Uterus (tissue), 2 donors: ENCODE measurements around the gene MISP.

ENCODE experiments used
- CTCF ChIP-seq, 4 experiments: fragments of 200-600 bp in 2 of 4; fragments of 450-650 bp in 2 of 4; sonication (generic) in 2 of 4; IDR thresholded peaks; one replicate each; pipeline ENCODE4 v1.5.1; 2016 to 2019; ENCODE audit warnings: antibody characterized with exemption in 4 of 4, mild to moderate bottlenecking in 2 of 4, moderate library complexity in 1 of 4
- POLR2A ChIP-seq, 2 donors: fragments of 450-650 bp; IDR thresholded peaks; one replicate each; pipeline ENCODE4 v1.6.1; 2016; ENCODE audit warnings: antibody characterized with exemption in 2 of 2, mild to moderate bottlenecking in 1 of 2, moderate library complexity in 1 of 2

DNA sequence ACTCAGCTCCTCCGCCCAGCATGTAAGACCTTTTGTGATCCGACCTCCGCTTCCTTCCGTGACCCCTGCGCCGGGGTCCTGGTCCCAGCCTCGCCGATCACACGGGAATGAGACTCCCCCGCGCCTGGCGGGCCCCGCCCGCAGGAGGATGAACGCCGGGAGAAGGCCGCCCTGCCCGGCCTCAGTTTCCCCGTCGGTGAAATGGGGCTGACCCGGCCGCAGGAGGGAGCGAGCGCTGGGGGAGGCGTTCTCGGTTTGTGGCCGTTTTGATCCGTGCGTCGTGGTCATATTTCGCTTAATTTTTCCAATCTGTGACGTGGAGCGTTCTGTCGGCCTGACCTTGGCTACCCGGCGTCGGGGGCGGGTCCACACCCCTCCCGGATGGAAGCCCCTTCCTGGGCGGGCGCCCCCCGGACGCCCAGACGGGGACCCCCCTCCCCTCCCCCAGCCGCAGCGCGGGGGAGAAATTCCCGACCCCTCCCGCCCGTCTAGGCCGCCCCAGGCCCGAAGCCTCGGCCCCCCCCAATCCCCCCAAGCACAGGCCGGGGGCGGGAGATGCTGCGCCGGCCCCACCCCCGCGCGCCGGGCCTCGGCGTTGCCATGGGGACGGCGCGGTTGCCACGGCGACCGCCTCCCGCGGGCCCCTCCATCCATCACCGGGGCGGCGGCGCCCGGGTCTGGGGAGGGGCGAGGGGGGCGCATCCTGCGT lies 31.1 kb upstream of the MISP start:
- TF ChIP-seq POLR2A (IDR thresholded peaks at IDR 0.05) (no peak), CTCF (IDR thresholded peaks at IDR 0.05) (no peak)
